HCT116 (cell line): ENCODE data around the gene CDH5. TPM values are rescaled to one million over a fixed set of nuclear protein-coding genes. Genes with fewer than 3 reads are reported as not detected.

Source experiments
- ATAC-seq: fragments of 200-7000 bp; cut with Tn5 transposase; 2 replicates; pipeline ENCODE4 v1.9.1; 2020; ENCODE audit warnings: mild to moderate bottlenecking, moderate library complexity
- BruUV-seq: library from RNA; stranded (reverse); fragments of 400-500 nt; replicated peaks from 2 replicates; lab custom pipeline; 2021; lab: Mats Ljungman, UMichigan
- CTCF ChIA-PET: fragments of 300-600 bp; sonication (Branson Sonifier 250); formaldehyde crosslinking; loops from one replicate; lab custom pipeline; 2021; ENCODE audit warnings: antibody characterized with exemption; lab: Charles Lee
- POLR2A ChIA-PET: fragments of 300-600, 350-600 bp; sonication (Branson Sonifier 250); formaldehyde crosslinking; loops from one replicate; lab custom pipeline; 2021; ENCODE audit warnings: antibody characterized with exemption; lab: Charles Lee
- RAD21 ChIA-PET, 2 experiments: fragments of 300-600 bp; sonication (Branson Sonifier 250); formaldehyde crosslinking; loops; one replicate each; lab custom pipeline; 2023; ENCODE audit warnings: low total read pairs in 2 of 2; ENCODE audit not compliant: uncharacterized antibody in 2 of 2, unreplicated experiment in 2 of 2, low non-redundant PET in 1 of 2; lab: Charles Lee
- DNase-seq: peaks from one replicate; pipeline ENCODE4 v3.0.0-alpha.2; 2010; ENCODE audit warnings: low read depth, low spot score
- H2AFZ ChIP-seq: fragments of 200-600 bp; shearing (Covaris generic), sonication (generic); 2 replicates; pipeline ENCODE4 v1.6.1; 2017; ENCODE audit warnings: low read depth, mixed run types, mixed read lengths, antibody characterized with exemption, low read length; ENCODE audit not compliant: poor library complexity, severe bottlenecking
- H3K27ac ChIP-seq: 2 replicates; pipeline ENCODE4 v1.5.1; 2012; ENCODE audit warnings: low read depth, low read length
- H3K27me3 ChIP-seq: fragments of 200-600 bp; sonication (generic); 2 replicates; pipeline ENCODE4 v1.6.1; 2016; ENCODE audit warnings: mixed run types, low read length, mixed read lengths; ENCODE audit not compliant: insufficient read depth
- H3K36me3 ChIP-seq, 2 experiments: fragments of 200-500 bp in 1 of 2; fragments of 200-600 bp in 1 of 2; sonication (Bioruptor generic) in 1 of 2; sonication (generic) in 1 of 2; 2 replicates each; pipeline versions ENCODE4 v1.5.1 to v1.6.1; 2014 to 2016; ENCODE audit warnings: low read length in 2 of 2, inconsistent platforms in 1 of 2, mixed read lengths in 1 of 2, mixed run types in 1 of 2; ENCODE audit not compliant: insufficient read depth in 2 of 2, control insufficient read depth in 1 of 2
- H3K4me1 ChIP-seq, 2 experiments: fragments of 200-600 bp in 1 of 2; sonication (generic) in 1 of 2; 2 replicates each; pipeline versions ENCODE4 v1.5.1 to v1.6.1; 2012 to 2017; ENCODE audit warnings: low read length in 2 of 2, inconsistent platforms in 1 of 2, mild to moderate bottlenecking in 1 of 2, mixed read lengths in 1 of 2, mixed run types in 1 of 2, moderate library complexity in 1 of 2; ENCODE audit not compliant: insufficient read depth in 2 of 2, control insufficient read depth in 1 of 2
- H3K4me2 ChIP-seq: fragments of 200-600 bp; sonication (generic); 2 replicates; pipeline ENCODE4 v1.6.1; 2017; ENCODE audit warnings: mixed run types, low read length, mixed read lengths
- H3K4me3 ChIP-seq, 2 experiments: fragments of 200-600 bp in 1 of 2; sonication (generic) in 1 of 2; replicated peaks in 1 of 2; 2 replicates each; pipeline ENCODE4 v1.5.1; 2011 to 2016; ENCODE audit warnings: low read length in 2 of 2, control low read depth in 1 of 2, low read depth in 1 of 2, mild to moderate bottlenecking in 1 of 2, mixed read lengths in 1 of 2, mixed run types in 1 of 2
- H3K79me2 ChIP-seq: fragments of 200-600 bp; sonication (generic); 2 replicates; pipeline ENCODE4 v1.6.1; 2017; ENCODE audit warnings: mild to moderate bottlenecking, mixed run types, low read length, moderate library complexity, mixed read lengths; ENCODE audit not compliant: insufficient read depth
- H3K9ac ChIP-seq: fragments of 200-600 bp; sonication (generic); 2 replicates; pipeline ENCODE4 v1.6.1; 2016; ENCODE audit warnings: low read length, mixed read lengths
- H3K9me2 ChIP-seq: fragments of 200-600 bp; sonication (generic), shearing (Covaris generic); 2 replicates; pipeline ENCODE4 v1.6.1; 2017; ENCODE audit warnings: mixed run types, mild to moderate bottlenecking, moderate library complexity; ENCODE audit not compliant: insufficient read depth
- H3K9me3 ChIP-seq, 2 experiments: fragments of 200-500 bp in 1 of 2; fragments of 200-600 bp in 1 of 2; sonication (Bioruptor generic) in 1 of 2; sonication (generic) in 1 of 2; 2 replicates each; pipeline ENCODE4 v1.6.1; 2014 to 2017; ENCODE audit warnings: low read length in 2 of 2, mixed read lengths in 2 of 2, inconsistent platforms in 1 of 2, low read depth in 1 of 2, mild to moderate bottlenecking in 1 of 2, mixed run types in 1 of 2, moderate library complexity in 1 of 2; ENCODE audit not compliant: control insufficient read depth in 1 of 2, insufficient read depth in 1 of 2
- H4K20me1 ChIP-seq: fragments of 200-600 bp; sonication (generic), shearing (Covaris generic); 2 replicates; pipeline ENCODE4 v1.6.1; 2017; ENCODE audit warnings: mixed run types, mild to moderate bottlenecking, moderate library complexity; ENCODE audit not compliant: insufficient read depth
- ATF3 ChIP-seq: IDR thresholded peaks from 2 replicates; pipeline ENCODE4 v1.6.1; 2012
- CBX3 ChIP-seq: IDR thresholded peaks from 2 replicates; pipeline ENCODE4 v1.6.1; 2012; ENCODE audit warnings: low read depth
- CTCF ChIP-seq, 3 experiments: fragments of 200-600 bp in 1 of 3; sonication (generic) in 1 of 3; IDR thresholded peaks in 2 of 3; conservative IDR thresholded peaks in 1 of 3; 2 replicates each; pipeline ENCODE4 v1.5.1; 2012 to 2017; ENCODE audit warnings: low read depth in 2 of 3, low read length in 2 of 3, antibody characterized with exemption in 1 of 3, borderline replicate concordance in 1 of 3, control low read depth in 1 of 3, mild to moderate bottlenecking in 1 of 3, mixed read lengths in 1 of 3, mixed run types in 1 of 3, moderate library complexity in 1 of 3; ENCODE audit not compliant: insufficient read depth in 1 of 3
- EGR1 ChIP-seq: IDR thresholded peaks from 2 replicates; pipeline ENCODE4 v1.6.1; 2012; ENCODE audit warnings: low read depth
- ELF1 ChIP-seq: IDR thresholded peaks from 2 replicates; pipeline ENCODE4 v1.6.1; 2012; ENCODE audit warnings: low read depth, borderline replicate concordance
- EZH2 ChIP-seq: fragments of 200-600 bp; sonication (generic); IDR thresholded peaks from 2 replicates; pipeline ENCODE4 v1.6.1; 2017; ENCODE audit warnings: antibody characterized with exemption, mixed run types
- EZH2phosphoT487 ChIP-seq: fragments of 200-600 bp; IDR thresholded peaks from 2 replicates; pipeline ENCODE4 v1.6.1; 2018; ENCODE audit warnings: antibody characterized with exemption, borderline replicate concordance
- FOSL1 ChIP-seq: IDR thresholded peaks from 2 replicates; pipeline ENCODE4 v1.6.1; 2012; ENCODE audit warnings: low read depth
- JUND ChIP-seq: IDR thresholded peaks from 2 replicates; pipeline ENCODE4 v1.6.1; 2012
- MAX ChIP-seq: IDR thresholded peaks from 2 replicates; pipeline ENCODE4 v1.6.1; 2012
- POLR2A ChIP-seq: IDR thresholded peaks from 2 replicates; pipeline ENCODE4 v1.7.0; 2011; ENCODE audit warnings: borderline replicate concordance; ENCODE audit not compliant: insufficient read depth, insufficient read length; ENCODE audit errors: extremely low read depth
- REST ChIP-seq: IDR thresholded peaks from 2 replicates; pipeline ENCODE4 v1.6.1; 2012; ENCODE audit warnings: low read depth
- SIN3A ChIP-seq: IDR thresholded peaks from 2 replicates; pipeline ENCODE4 v1.6.1; 2012; ENCODE audit warnings: low read depth
- SRF ChIP-seq: IDR thresholded peaks from 2 replicates; pipeline ENCODE4 v1.6.1; 2012; ENCODE audit warnings: low read depth
- TCF7L2 ChIP-seq: IDR thresholded peaks from 2 replicates; pipeline ENCODE4 v1.7.0; 2011; ENCODE audit warnings: borderline replicate concordance, inconsistent platforms; ENCODE audit not compliant: insufficient read depth, insufficient read length; ENCODE audit errors: extremely low read depth
- YY1 ChIP-seq: IDR thresholded peaks from 2 replicates; pipeline ENCODE4 v1.6.1; 2011; ENCODE audit warnings: low read length, low read depth, moderate library complexity, mild to moderate bottlenecking; ENCODE audit not compliant: insufficient replicate concordance; ENCODE audit errors: extremely low read depth
- ZBTB33 ChIP-seq: IDR thresholded peaks from 2 replicates; pipeline ENCODE4 v1.6.1; 2011; ENCODE audit warnings: mild to moderate bottlenecking, low read length, moderate library complexity; ENCODE audit not compliant: insufficient replicate concordance; ENCODE audit errors: extremely low read depth
- ZFX ChIP-seq: fragments of 450-650 bp; IDR thresholded peaks from 2 replicates; pipeline ENCODE4 v1.6.1; 2017
- ZNF274 ChIP-seq: fragments of 200-500 bp; sonication (Bioruptor generic); IDR thresholded peaks from 2 replicates; pipeline ENCODE4 v1.6.1; 2014; ENCODE audit warnings: mild to moderate bottlenecking, low read depth, low read length, inconsistent platforms
- intact Hi-C: fragments of 100-400 bp; cut with micrococcal nuclease; formaldehyde crosslinking; loops from 2 replicates; pipeline ENCODE4 v1.10.0; 2022
- total RNA-seq: library from RNA; stranded (reverse); gene quantifications from one replicate; pipeline ENCODE4 v1.2.1, GENCODE V29; 2021; ENCODE audit not compliant: unreplicated experiment

CDH5 gene
- total RNA-seq, 1 experiment from 2014 or later: 0.15 TPM

GRCh38 chr16:66447491-66447890 is 81.0 kb downstream of the CDH5 start (continued):
- TF ChIP-seq SRF: no peak
- no peak for TF ChIP-seq ZNF274
- no peak for TF ChIP-seq EZH2phosphoT487
- TF ChIP-seq YY1: no peak
- TF ChIP-seq EGR1: no peak
- TF ChIP-seq JUND: no peak

- Histone ChIP-seq H3K36me3 (no peaks in the 10 kb centered on the region), H3K79me2 (no peaks in the 10 kb centered on the region), H3K27ac (no peak overlapping the region), H4K20me1 (no peaks in the 10 kb centered on the region), H3K9me2 (no peaks in the 10 kb centered on the region), H3K9ac (no peak overlapping the region), H2AFZ (no peak overlapping the region), H3K4me1 (0 out of 4 replicates have a peak, but pooled peaks cover 0 to 4% of the 10 kb centered on the region in 2 experiments), H3K4me2 (no peak overlapping the region), H3K9me3 (no peaks in the 10 kb centered on the region), H3K4me3 (no peak overlapping the region), H3K27me3 (no peaks in the 10 kb centered on the region; the same call in 1 of the 2 replicates)
- DNase-seq (no peak), ATAC-seq (no peak)
- no TSS peak for BruUV-seq
- ChIA-PET CTCF (no interaction called here), RAD21 (no interaction called here), POLR2A (no interaction called here)
- intact Hi-C loops: no loop called here
- no peak for TF ChIP-seq CTCF (IDR thresholded peaks at IDR 0.05 in 2 of 3, conservative IDR thresholded peaks at IDR 0.05 in 1 of 3; ENCODE audit: borderline replicate concordance in 1 of 3, insufficient read depth in 1 of 3, low read depth in 2 of 3, low read length in 2 of 3)
- TF ChIP-seq EZH2phosphoT487: no peak
- TF ChIP-seq REST: no peak
- no peak for TF ChIP-seq ZFX
- no peak for TF ChIP-seq MAX
- TF ChIP-seq ELF1: no peak
- TF ChIP-seq YY1: no peak
- TF ChIP-seq CBX3: no peak
- no peak for TF ChIP-seq EGR1
- no peak for TF ChIP-seq TCF7L2
- no peak for TF ChIP-seq EZH2
- TF ChIP-seq POLR2A: no peak
- no peak for TF ChIP-seq ZBTB33
- TF ChIP-seq FOSL1: no peak
- TF ChIP-seq SIN3A: no peak
- no peak for TF ChIP-seq ATF3
- TF ChIP-seq SRF: no peak
These were observed 85.1 kb downstream of the CDH5 start for GRCh38 chr16:66451548-66451947.
